ENCODE results near the gene C19orf81. TPM values are rescaled to one million over a fixed set of nuclear protein-coding genes. Genes with fewer than 3 reads are reported as not detected.

The C19orf81 gene
- total RNA-seq, 1 experiment from 2014 or later: 14.5 TPM

- H2AFZ ChIP-seq (ENCODE audit: low read depth, low read length, poor library complexity, severe bottlenecking): no peak overlapping the region
- H3K79me2 ChIP-seq (ENCODE audit: insufficient read depth, low read length): no peaks in the 10 kb centered on the region
- DNase-seq (ENCODE audit: low read depth, low spot score): no peak
- peaks cover 11 to 31% of the 10 kb centered on the region in 2 experiments for H3K4me1 ChIP-seq (ENCODE audit: control insufficient read depth in 1 of 2, insufficient read depth in 2 of 2, low read length in 2 of 2)
- H3K4me3 ChIP-seq (replicated peaks in 1 of 2; ENCODE audit: low read depth in 1 of 2, low read length in 2 of 2): no peak overlapping the region
- intact Hi-C loops (cut with micrococcal nuclease): no loop called here
- RAD21 ChIA-PET (ENCODE audit: low non-redundant PET in 1 of 2, low total read pairs in 2 of 2, uncharacterized antibody in 2 of 2, unreplicated experiment in 2 of 2): no interaction called here
- peaks cover 26% of the 10 kb centered on the region for H3K27me3 ChIP-seq (ENCODE audit: insufficient read depth, low read length)
- CTCF ChIA-PET: no interaction called here
- no peak overlapping the region for H3K4me2 ChIP-seq (ENCODE audit: low read length)
- POLR2A ChIA-PET: no interaction called here
- no peaks in the 10 kb centered on the region for H3K36me3 ChIP-seq (ENCODE audit: control insufficient read depth in 1 of 2, insufficient read depth in 2 of 2, low read length in 2 of 2)
- H3K9me3 ChIP-seq (ENCODE audit: control insufficient read depth in 1 of 2, insufficient read depth in 1 of 2, low read depth in 1 of 2, low read length in 2 of 2): no peaks in the 10 kb centered on the region
- no peaks in the 10 kb centered on the region for H4K20me1 ChIP-seq (ENCODE audit: insufficient read depth)
- no peak for ATAC-seq
- no peak overlapping the region for H3K27ac ChIP-seq (ENCODE audit: low read depth, low read length)
- no peaks in the 10 kb centered on the region for H3K9me2 ChIP-seq (ENCODE audit: insufficient read depth)
- no TSS peak for BruUV-seq (replicated peaks)
- TF ChIP-seq SIN3A (IDR thresholded peaks at IDR 0.05; ENCODE audit: low read depth): no peak
- TF ChIP-seq ZNF274 (IDR thresholded peaks at IDR 0.05; ENCODE audit: low read depth, low read length): no peak
- no peak for TF ChIP-seq EZH2 (IDR thresholded peaks at IDR 0.05)
- no peak for TF ChIP-seq ZFX (IDR thresholded peaks at IDR 0.05)
- TF ChIP-seq, protein P1, sequence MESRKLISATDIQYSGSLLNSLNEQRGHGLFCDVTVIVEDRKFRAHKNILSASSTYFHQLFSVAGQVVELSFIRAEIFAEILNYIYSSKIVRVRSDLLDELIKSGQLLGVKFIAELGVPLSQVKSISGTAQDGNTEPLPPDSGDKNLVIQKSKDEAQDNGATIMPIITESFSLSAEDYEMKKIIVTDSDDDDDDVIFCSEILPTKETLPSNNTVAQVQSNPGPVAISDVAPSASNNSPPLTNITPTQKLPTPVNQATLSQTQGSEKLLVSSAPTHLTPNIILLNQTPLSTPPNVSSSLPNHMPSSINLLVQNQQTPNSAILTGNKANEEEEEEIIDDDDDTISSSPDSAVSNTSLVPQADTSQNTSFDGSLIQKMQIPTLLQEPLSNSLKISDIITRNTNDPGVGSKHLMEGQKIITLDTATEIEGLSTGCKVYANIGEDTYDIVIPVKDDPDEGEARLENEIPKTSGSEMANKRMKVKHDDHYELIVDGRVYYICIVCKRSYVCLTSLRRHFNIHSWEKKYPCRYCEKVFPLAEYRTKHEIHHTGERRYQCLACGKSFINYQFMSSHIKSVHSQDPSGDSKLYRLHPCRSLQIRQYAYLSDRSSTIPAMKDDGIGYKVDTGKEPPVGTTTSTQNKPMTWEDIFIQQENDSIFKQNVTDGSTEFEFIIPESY (IDR thresholded peaks at IDR 0.05; ENCODE audit: extremely low read depth, insufficient replicate concordance, low read length): no peak
- no peak for TF ChIP-seq EGR1 (IDR thresholded peaks at IDR 0.05; ENCODE audit: low read depth)
- TF ChIP-seq CEBPB (IDR thresholded peaks at IDR 0.05; ENCODE audit: low read depth): no peak
- no peak for TF ChIP-seq JUND (IDR thresholded peaks at IDR 0.05)
- TF ChIP-seq, protein P2, sequence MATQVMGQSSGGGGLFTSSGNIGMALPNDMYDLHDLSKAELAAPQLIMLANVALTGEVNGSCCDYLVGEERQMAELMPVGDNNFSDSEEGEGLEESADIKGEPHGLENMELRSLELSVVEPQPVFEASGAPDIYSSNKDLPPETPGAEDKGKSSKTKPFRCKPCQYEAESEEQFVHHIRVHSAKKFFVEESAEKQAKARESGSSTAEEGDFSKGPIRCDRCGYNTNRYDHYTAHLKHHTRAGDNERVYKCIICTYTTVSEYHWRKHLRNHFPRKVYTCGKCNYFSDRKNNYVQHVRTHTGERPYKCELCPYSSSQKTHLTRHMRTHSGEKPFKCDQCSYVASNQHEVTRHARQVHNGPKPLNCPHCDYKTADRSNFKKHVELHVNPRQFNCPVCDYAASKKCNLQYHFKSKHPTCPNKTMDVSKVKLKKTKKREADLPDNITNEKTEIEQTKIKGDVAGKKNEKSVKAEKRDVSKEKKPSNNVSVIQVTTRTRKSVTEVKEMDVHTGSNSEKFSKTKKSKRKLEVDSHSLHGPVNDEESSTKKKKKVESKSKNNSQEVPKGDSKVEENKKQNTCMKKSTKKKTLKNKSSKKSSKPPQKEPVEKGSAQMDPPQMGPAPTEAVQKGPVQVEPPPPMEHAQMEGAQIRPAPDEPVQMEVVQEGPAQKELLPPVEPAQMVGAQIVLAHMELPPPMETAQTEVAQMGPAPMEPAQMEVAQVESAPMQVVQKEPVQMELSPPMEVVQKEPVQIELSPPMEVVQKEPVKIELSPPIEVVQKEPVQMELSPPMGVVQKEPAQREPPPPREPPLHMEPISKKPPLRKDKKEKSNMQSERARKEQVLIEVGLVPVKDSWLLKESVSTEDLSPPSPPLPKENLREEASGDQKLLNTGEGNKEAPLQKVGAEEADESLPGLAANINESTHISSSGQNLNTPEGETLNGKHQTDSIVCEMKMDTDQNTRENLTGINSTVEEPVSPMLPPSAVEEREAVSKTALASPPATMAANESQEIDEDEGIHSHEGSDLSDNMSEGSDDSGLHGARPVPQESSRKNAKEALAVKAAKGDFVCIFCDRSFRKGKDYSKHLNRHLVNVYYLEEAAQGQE (IDR thresholded peaks at IDR 0.05; ENCODE audit: low read depth): no peak
- no peak for TF ChIP-seq SRF (IDR thresholded peaks at IDR 0.05; ENCODE audit: low read depth)
- TF ChIP-seq ELF1 (IDR thresholded peaks at IDR 0.05; ENCODE audit: borderline replicate concordance, low read depth): no peak
- TF ChIP-seq TCF7L2 (IDR thresholded peaks at IDR 0.05; ENCODE audit: borderline replicate concordance, extremely low read depth, insufficient read depth, insufficient read length): no peak
- no peak for TF ChIP-seq CBX3 (IDR thresholded peaks at IDR 0.05; ENCODE audit: low read depth)
- no peak for TF ChIP-seq MAX (IDR thresholded peaks at IDR 0.05)
- H3K9ac ChIP-seq (ENCODE audit: low read length): no peak overlapping the region
Observed at GRCh38 chr19:50648659-50649058, 586 bp upstream of the C19orf81 start.

Data from HCT116 (cell line).